HUDEP-2 (cell line): Measurements from ENCODE around the gene PVALEF.

Experiments used
- DNase-seq, 76 experiments: peaks; one replicate each; lab custom pipeline; 2025; ENCODE audit not compliant: unreplicated experiment in 76 of 76; lab: John Stamatoyannopoulos, UW

The PVALEF gene

GRCh38 chr17:81165246-81166032 is at the start of gene PVALEF:
TSS of gene PVALEF (plus strand) at chr17:81165507. CDS start at chr17:81181227, 15,720 bp downstream.
- no peak for DNase-seq

- no peak for DNase-seq
These were observed 49.4 kb upstream of the PVALEF start for GRCh38 chr17:81115749-81116464.

- DNase-seq: no peak
These were observed 48.6 kb upstream of the PVALEF start for GRCh38 chr17:81116704-81117103.

GRCh38 chr17:81117672-81118198 is 47.6 kb upstream of the PVALEF start:
- no peak for DNase-seq

- DNase-seq: no peak
These were observed 46.7 kb upstream of the PVALEF start for GRCh38 chr17:81118308-81119221.

- peak in 74 of 76 experiments; percentile 19 to 97 (median 89) for DNase-seq
These were observed 45.8 kb upstream of the PVALEF start for GRCh38 chr17:81119223-81120148.

GRCh38 chr17:81120149-81120484 is 45.2 kb upstream of the PVALEF start:
- no peak for DNase-seq

GRCh38 chr17:81120695-81121621 is 44.3 kb upstream of the PVALEF start:
- DNase-seq: peak in 1 of 76 experiments; percentile 16

GRCh38 chr17:81121841-81122733 is 43.2 kb upstream of the PVALEF start:
- DNase-seq: no peak

GRCh38 chr17:81123052-81124048 is 42.0 kb upstream of the PVALEF start:
- DNase-seq: no peak

GRCh38 chr17:81124377-81124776 is 40.9 kb upstream of the PVALEF start:
- no peak for DNase-seq

- DNase-seq: peak in 12 of 76 experiments; percentile 2 to 44 (median 10)
These were observed 39.7 kb upstream of the PVALEF start for GRCh38 chr17:81125573-81126081.

GRCh38 chr17:81126281-81127132 is 38.8 kb upstream of the PVALEF start:
- no peak for DNase-seq

GRCh38 chr17:81127133-81127455 is 38.2 kb upstream of the PVALEF start:
- DNase-seq: no peak

GRCh38 chr17:81127526-81128177 is 37.7 kb upstream of the PVALEF start:
- no peak for DNase-seq
